ENCODE measurements around the gene AOC3. TPM values are rescaled to one million over a fixed set of nuclear protein-coding genes. Genes with fewer than 3 reads are reported as not detected.

Gene AOC3, protein sequence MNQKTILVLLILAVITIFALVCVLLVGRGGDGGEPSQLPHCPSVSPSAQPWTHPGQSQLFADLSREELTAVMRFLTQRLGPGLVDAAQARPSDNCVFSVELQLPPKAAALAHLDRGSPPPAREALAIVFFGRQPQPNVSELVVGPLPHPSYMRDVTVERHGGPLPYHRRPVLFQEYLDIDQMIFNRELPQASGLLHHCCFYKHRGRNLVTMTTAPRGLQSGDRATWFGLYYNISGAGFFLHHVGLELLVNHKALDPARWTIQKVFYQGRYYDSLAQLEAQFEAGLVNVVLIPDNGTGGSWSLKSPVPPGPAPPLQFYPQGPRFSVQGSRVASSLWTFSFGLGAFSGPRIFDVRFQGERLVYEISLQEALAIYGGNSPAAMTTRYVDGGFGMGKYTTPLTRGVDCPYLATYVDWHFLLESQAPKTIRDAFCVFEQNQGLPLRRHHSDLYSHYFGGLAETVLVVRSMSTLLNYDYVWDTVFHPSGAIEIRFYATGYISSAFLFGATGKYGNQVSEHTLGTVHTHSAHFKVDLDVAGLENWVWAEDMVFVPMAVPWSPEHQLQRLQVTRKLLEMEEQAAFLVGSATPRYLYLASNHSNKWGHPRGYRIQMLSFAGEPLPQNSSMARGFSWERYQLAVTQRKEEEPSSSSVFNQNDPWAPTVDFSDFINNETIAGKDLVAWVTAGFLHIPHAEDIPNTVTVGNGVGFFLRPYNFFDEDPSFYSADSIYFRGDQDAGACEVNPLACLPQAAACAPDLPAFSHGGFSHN
- total RNA-seq = 10 to 100 TPM; 20.7 to 57.7 TPM

DNA sequence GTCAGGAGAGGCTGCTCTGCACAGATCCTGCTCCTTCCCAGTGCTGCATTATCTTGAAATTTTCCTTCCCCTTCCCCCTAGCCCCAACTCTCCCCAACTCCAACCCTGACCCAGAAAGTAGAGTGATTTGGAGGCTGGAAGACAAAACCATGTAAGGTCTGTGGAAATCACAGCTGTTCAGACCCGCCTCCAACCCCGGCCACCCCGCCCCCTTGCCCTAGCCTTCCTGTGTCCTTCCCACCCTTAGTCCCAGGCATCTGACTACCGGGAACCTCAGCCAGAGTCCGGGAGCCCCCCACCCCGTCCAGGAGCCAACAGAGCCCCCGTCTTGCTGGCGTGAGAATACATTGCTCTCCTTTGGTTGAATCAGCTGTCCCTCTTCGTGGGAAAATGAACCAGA, at the start of gene AOC3:
Gene AOC3, plus strand, starts transcription at position 246 of the 400 bp plus-strand sequence. Its CDS starts 145 bp downstream, at position 391.
- Histone ChIP-seq H3K9me3 (no peaks in the 10 kb centered on the region), H3K4me3 (peak within 1 kb of the TSS; percentile 21 to 24), H3K27me3 (replicated peaks; ENCODE audit: insufficient read depth) (no peaks in the 10 kb centered on the region), H3K4me1 (replicated peaks) (no peaks in the 10 kb centered on the region), H3K36me3 (no peaks in the 10 kb centered on the region), H3K27ac (peak within 1 kb of the TSS; percentile 51 to 56)
- no peak for TF ChIP-seq POLR2A (IDR thresholded peaks at IDR 0.05)
- TF ChIP-seq, protein P1, sequence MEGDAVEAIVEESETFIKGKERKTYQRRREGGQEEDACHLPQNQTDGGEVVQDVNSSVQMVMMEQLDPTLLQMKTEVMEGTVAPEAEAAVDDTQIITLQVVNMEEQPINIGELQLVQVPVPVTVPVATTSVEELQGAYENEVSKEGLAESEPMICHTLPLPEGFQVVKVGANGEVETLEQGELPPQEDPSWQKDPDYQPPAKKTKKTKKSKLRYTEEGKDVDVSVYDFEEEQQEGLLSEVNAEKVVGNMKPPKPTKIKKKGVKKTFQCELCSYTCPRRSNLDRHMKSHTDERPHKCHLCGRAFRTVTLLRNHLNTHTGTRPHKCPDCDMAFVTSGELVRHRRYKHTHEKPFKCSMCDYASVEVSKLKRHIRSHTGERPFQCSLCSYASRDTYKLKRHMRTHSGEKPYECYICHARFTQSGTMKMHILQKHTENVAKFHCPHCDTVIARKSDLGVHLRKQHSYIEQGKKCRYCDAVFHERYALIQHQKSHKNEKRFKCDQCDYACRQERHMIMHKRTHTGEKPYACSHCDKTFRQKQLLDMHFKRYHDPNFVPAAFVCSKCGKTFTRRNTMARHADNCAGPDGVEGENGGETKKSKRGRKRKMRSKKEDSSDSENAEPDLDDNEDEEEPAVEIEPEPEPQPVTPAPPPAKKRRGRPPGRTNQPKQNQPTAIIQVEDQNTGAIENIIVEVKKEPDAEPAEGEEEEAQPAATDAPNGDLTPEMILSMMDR (IDR thresholded peaks at IDR 0.05) = no peak
- no peak for TF ChIP-seq POLR2AphosphoS5 (IDR thresholded peaks at IDR 0.05)
- intact Hi-C loops (cut with DNase I) = no loop called here
- 36% methylated on average over 9 of the region's 9 CpGs for WGBS
- no peak for DNase-seq (ENCODE audit: low spot score)

DNA sequence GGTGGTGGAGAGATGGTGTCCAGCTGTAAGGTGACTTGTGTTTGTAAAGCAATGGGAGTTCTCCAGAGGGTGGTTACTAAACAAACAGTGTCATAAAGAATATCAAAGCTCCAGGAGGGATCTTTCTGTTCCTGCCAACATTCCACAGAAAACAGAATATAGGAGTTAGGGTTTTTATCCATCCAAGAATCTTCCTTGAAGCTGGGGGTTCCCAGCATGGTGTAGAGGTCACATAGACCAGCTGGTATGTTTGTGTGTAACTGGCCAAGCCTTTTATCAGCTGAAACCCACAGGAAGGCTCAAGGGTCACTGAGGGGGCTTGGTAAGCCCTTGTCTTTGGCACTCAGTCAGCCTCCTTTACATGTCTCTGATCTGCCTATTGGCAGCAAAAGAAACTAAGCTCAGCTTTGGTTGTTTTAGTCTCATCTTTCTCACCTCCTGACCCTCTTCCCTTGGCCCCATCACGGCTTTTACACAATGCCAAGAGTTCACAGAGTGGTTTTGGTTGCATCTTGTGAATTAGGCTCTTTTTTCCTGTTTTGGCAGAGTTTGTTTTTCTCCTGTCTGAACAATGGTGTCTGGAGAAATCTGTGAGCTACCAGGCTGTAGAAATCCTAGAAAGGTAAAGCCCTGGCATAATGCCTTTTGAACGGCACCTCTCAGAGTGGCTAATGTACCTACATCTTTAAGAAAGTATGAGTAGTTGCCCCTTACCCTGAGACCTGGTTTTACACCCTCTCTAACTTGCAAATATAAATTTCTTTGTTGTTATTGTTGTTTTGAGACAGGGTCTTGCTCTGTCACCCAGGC, 47.7 kb upstream of the AOC3 start:
- Histone ChIP-seq H3K27ac (peak overlapping the region; percentile 84 to 93), H3K4me1 (replicated peaks) (peaks cover 10% of the 10 kb centered on the region)
- 20% methylated on average over 2 of the region's 2 CpGs for WGBS

DNA sequence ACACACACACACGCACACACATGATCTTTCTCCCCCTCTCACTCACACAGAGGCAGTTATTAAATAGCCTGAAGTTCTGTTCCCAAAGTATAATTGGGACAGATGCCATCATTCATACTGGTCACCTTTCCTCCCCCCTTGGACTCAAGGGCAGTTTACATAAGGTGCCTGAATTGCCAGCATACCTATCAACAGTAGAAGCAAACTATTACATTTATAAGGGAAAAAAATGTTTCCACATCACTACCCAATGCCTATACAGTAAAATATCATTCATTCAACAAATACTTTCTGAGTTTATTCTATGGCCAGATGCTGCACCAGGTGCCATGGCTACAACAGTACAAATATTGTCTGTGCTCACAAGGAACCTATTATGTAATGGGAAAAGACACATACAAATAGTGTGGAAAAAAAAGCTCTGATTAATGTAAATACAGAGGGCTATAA, 46.1 kb upstream of the AOC3 start:
- Histone ChIP-seq H3K4me1 (replicated peaks) (peaks cover 10% of the 10 kb centered on the region), H3K9me3 (no peaks in the 10 kb centered on the region), H3K27me3 (replicated peaks; ENCODE audit: insufficient read depth) (no peaks in the 10 kb centered on the region), H3K27ac (peak overlapping the region; percentile 84 to 93), H3K4me3 (no peak overlapping the region), H3K36me3 (no peaks in the 10 kb centered on the region)
- TF ChIP-seq, protein P1 (IDR thresholded peaks at IDR 0.05) = no peak
- TF ChIP-seq POLR2AphosphoS5 (IDR thresholded peaks at IDR 0.05) (peak; percentile 89), POLR2A (IDR thresholded peaks at IDR 0.05) (no peak)
- intact Hi-C loops (cut with DNase I) = no loop called here
- peak; percentile 63 for DNase-seq (ENCODE audit: low spot score)
- 34% methylated on average over 1 of the region's 1 CpG for WGBS

More for the DNA sequence above, 47.7 kb upstream of the AOC3 start:
- Histone ChIP-seq H3K9me3 (no peaks in the 10 kb centered on the region), H3K27me3 (replicated peaks; ENCODE audit: insufficient read depth) (no peaks in the 10 kb centered on the region), H3K36me3 (no peaks in the 10 kb centered on the region), H3K4me3 (no peak overlapping the region)
- peak; percentile 42 for TF ChIP-seq POLR2AphosphoS5 (IDR thresholded peaks at IDR 0.05)
- TF ChIP-seq, protein P1 (IDR thresholded peaks at IDR 0.05) = no peak
- intact Hi-C loops (cut with DNase I) = no loop called here
- DNase-seq (ENCODE audit: low spot score) = no peak

DNA sequence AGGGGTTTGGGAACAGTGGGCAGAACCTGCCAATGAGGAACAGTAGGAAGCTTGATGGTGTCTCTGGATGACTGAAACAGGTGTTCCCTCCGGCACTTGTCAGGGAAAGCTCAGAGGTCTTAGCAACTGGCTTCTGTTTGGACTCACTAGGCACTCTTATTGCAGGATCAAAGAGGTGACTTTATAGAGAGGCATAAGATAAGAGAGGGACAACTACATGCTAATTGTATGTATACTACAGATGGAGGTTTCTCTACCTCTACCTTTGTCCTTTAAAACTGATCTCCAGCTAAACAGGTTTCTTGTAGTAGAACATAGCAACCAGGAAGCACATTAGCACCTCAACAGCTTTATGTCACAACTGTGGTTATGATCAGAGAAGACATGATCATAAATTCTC, 44.8 kb upstream of the AOC3 start:
- Histone ChIP-seq H3K27me3 (replicated peaks; ENCODE audit: insufficient read depth) (no peaks in the 10 kb centered on the region), H3K36me3 (peaks cover 0 to 4% of the 10 kb centered on the region in 2 donors), H3K27ac (peak overlapping the region; percentile 79 to 93), H3K4me3 (no peak overlapping the region), H3K9me3 (no peaks in the 10 kb centered on the region), H3K4me1 (replicated peaks) (peaks cover 10% of the 10 kb centered on the region)
- TF ChIP-seq POLR2A (IDR thresholded peaks at IDR 0.05) (no peak), POLR2AphosphoS5 (IDR thresholded peaks at IDR 0.05) (no peak)
- TF ChIP-seq, protein P1 (IDR thresholded peaks at IDR 0.05) = no peak
- no peak for DNase-seq (ENCODE audit: low spot score)
- 95% methylated on average over 1 of the region's 1 CpG for WGBS
- intact Hi-C loops (cut with DNase I) = no loop called here
